ENCODE data around the gene WIZ.
A peak's percentile ranks its signal among the peaks of the same experiment; 100 is the strongest.

Gene WIZ

GRCh38 chr19:15466851-15467733 is 17.3 kb upstream of the WIZ start:
- DNase-seq = no peak

DNA sequence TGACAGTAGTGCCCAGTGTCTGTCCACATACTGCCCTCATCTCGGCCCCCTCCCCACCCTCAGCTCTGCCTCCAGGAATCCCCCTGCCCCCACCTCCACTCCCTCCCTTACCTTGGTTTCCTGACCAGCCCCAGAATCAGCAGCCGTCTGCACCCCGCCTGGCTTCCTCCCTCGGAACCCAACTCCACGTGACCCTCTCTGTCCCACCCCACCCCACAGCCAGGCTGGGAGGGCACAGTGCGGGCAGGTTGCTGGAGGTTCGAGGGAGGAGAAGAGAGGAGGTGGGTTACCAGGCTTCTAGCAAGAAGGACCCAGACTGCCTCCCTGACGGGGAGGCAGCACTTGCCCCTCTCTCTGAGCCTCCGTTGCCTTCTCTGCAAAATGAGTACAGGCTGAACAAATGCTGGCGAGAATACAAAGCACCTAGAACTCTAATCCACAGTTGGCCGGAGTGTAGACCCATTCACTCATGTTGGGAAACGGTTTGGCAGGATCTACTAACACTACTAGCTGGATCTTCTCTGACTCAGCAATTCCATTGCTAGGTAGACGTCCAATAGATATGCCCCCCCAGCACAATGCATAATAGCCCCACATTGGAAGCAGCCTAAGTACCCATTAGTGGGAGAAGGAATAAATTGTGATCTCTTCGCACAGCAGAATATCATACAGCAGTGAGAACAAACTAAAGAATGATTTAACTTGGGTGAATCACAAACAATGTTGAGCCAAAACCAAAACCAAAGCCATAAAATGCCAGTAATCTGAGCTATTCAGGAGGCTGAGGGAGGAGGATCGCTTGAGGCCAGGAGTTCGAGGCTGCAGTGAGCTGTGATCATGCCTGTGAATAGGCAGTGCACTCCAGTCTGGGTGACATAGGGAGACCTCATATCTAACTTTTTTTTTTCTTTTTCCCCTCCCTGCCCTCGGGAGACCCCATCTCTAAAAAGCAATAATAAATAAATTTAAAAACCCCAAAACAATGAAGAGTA is 14.9 kb upstream of the WIZ start, which contains the start of gene RASAL3:
RASAL3 (minus strand) TSS at position 151 of the 992 bp plus-strand sequence. CDS start 186 bp downstream, outside the sequence.
- DNase-seq = no peak

- DNase-seq = no peak
Observed at GRCh38 chr19:15463861-15464371, 14.2 kb upstream of the WIZ start.

DNA sequence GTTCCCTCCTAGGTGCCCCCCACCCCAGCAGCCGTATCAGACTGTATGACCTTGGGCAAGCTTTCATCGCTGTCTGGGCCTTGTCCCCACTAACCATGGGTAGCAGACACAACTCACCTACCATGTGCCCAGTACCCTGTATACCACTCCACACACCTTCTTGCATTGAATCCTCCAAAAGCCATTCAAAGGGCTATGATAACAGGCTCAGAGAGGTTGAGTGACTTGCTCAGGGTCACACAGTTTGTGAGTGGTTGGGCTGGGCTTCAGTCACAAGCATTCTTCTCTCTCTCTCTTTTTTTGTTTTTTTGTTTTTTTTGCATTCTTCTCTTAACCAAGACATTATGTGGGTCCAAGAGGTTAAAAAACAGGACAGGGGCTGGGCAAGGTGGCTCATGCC is 11.9 kb upstream of the WIZ start:
- DNase-seq = no peak

- DNase-seq = no peak
Observed at GRCh38 chr19:15457701-15458484, 8.1 kb upstream of the WIZ start.

- DNase-seq = no peak
Observed at GRCh38 chr19:15456871-15457700, 7.3 kb upstream of the WIZ start.

GRCh38 chr19:15456441-15456840 is 6.7 kb upstream of the WIZ start:
- no peak for DNase-seq

DNA sequence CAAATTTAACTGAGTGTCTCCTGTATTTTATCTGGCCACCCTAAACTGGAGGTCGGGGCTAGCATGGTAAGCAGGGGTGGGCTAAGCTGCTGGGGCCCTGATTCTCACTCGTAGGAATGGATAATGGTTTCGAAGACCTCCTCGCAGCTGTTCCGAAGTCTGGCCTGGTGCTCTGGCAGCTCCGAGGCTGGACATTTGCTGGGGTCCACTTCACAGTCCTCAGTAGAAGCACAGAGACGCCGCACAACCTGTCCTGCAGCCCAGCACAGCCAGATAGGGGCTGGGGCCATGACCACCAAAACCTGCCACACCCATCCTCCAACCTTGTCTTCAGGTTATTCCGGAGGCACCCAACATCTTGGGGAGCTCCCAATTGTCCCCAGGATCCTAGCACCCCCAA is 6.2 kb upstream of the WIZ start:
- DNase-seq = no peak

DNA sequence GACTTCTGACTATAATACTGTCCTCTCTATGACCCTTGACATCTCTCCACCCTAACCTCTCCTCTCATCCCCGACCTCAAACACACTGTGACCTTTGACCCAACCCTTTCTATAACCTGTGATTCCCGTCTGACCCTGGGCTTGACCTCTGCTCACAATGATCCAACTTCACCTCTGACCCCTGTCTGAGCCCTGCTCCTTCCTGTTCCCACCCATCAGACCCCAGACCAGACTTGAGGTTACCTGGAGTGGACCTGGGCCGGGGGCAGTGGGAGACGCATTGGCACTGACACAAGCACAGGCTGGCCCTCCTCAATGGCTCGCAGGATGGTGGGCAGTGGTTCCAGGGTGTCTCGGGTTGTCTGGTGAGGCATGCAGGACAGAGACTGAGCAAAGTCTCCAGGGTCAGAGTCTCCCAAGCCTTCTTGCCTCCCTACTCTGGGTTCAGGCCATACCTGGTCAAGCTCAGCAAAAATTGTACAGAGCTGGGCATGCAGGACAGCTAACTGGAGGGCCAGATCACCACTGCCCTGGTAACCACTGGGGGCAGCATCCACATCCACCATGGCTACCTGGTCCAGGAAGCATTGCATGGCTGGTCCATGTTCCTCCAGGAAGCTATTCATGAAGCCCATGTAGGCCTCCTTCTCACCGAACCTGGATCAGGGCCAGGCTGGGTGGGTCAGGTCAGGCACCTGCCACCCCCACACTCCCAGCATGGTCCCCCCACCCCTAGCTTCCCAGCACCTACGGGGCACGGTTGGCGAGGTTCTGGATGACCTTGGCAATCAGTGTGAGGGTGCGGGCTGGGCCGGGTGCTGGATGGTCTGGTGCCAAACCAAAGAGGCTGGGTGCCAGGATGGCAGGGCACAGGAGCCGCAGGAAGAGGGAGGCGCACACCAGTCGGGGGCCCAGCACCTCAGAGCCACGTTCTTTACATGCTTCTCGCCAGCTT is 4.4 kb upstream of the WIZ start:
- DNase-seq = no peak

DNA sequence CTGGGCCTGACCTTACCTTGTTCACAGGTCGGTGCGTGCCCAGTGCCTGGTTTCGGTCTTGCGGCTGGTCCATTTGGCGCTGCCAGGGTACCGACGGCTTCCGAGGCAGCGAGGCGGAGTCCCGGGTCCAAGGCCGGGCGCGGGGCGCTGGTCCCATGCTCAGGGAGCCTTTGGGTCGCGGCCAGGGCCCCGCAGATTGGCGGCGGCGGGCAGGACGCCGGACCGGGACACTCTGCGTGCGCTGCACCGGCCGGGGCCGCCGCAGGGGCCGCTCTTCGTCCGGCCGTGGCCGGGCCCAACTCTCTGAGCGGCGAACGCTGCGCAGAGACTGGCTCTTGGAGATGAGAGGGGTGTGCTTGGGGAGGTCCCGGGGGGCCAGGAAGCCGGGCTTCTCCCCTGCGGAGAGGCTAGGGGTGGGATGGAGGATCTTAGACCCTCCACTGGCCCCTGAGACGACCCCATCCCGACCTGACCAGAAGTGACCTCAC is 3.4 kb upstream of the WIZ start:
- DNase-seq = no peak

DNA sequence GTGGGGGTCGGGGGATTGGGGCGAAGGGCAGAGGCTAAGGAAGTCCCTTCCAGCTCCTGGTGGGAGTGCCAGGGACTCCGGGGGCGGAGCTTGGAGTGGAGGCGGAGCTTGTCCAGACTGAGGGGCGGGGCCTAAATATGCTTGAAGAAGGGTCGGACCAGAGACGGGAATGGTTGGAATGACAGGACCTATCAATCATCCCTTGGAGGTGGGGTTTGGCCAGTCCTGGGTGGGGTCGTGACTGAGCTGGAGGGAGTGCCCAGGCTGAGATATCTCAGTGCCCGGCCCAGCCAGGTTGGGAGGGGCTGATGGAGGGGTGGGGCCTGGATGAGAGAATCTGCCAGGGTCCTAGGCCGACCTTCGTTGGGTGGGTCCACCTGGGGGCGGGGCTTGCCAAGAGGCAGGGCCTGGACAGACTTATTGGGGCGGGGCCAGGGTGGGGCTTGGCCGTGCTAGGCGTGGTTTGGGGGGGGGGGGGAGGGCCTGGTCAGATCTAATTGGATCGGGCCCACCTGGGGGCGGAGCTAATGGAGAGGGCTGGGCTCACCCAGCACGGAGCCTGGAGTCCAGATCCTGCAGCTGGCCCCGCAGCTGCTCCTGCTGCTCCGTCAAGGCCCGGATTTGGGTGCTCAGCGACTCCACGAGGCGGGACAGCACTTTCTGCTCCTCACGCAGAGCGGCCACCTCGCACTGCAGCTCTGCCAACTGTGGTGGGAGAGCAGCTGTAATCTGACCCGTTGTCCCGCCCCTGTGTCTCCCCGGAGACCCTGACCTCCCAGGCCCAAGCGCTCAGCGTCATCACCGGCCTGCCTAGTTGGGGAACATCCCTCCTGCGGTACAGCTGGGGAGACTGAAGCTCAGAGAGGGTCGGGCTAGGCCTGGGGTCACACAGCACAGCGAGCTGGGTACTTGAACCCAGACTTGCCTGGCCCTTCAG is 2.6 kb upstream of the WIZ start:
- peak; percentile 7 for DNase-seq

GRCh38 chr19:15450528-15450890 is 753 bp upstream of the WIZ start:
- DNase-seq = no peak

GRCh38 chr19:15448778-15449619 is 757 bp downstream of the WIZ start:
- DNase-seq = no peak

DNA sequence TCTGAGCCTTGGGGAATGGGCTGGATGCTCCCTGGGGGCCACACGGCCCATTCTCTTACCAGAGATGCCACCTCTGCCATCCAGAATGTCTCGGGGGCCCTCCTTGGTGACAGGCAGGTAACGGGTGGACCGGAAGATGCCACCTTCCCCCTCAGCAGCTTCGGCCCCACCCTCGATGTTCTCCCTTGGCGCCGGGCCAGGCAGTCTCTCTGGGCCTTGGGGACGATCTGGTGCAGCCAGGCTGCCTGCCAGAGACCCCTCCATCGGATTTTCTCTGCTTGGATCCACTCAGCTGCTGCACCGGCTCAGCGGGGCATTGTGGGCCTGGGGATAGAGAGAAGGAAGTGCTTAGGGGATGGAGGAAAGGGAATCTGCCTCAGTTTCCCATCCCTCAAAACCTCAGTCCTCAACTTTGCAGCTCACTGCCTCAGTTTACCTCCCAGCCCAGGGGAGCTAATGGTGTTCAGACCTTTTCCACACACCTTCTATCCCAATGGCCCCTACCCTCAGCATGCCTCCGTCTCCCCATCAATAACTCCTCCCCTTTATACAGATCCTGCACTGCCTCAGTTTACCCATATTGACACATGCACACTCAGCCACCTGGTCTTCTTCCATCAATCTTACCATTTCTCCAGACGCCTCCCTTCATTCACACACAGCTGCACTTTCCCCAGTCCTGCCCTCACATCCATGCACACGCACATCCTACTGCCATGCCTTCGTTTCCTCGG is 1.5 kb downstream of the WIZ start:
- DNase-seq = no peak

DNA sequence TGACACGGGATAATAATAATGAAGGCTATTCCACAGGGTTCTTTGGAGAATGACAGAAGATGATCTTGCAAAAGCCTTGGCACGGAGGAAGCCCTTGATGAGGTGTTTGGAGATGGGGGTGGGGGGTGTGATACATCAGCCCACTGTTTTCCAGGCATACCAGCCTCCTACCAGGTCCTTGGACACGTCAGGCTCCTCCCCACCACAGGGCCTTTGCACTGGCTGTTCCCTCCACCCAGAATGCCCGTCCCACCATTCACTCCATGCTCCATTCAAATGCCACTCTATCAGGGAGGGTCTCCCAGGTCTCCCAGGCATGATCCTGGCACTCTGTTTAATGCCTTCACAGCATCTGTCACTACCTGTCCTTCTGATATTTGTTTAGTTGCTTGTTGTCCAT is 2.7 kb downstream of the WIZ start:
- no peak for DNase-seq

DNA sequence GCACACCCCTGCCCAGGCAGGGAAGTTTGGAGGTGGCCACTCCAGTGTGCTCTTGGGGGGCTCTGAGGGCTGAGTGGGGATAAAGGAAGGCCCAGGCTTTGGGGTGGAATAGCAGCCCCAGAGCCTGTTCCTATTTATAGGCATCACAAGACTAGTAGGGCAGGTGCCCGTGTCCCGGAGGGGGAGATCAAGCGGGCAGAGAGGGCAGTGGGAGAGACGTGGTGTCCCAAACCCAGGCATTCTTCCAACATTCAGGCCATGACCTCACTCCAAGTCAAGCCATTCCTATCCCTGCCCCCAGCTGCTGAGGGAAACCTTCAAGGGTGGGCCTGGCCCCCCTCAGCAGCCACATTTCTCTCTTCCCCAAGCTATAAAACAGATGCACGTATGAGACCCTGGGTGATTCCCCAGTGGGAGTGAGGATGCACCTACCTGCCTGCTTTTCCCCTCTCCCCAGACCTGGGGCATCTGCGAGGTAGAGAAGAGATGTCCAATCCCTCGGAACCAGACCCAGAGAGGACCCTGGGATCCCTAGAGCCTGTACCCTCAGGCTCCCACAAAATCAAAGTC is 3.9 kb downstream of the WIZ start:
- DNase-seq = no peak

DNA sequence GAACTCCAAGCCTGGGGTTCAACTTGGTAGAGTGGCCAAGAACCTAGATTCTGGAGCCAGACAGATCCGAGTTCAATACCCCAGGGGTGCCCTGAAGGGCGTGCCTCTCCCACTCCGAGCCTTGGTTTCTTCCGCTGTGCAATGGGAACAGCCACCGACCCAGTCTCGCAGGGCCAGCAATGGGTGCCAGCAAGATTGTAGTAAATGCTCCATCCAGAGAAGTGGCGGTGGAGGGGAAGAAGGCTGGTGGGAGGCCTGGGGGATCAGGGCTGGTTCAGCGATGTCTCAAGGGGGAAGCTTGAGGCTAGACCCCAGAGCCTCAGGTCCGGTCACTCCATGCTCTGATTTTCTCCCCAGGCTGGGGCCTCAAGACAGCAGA is 4.5 kb downstream of the WIZ start:
- no peak for DNase-seq
